ENCODE data around the gene OR5AN1. TPM values are rescaled to one million over a fixed set of nuclear protein-coding genes. Genes with fewer than 3 reads are reported as not detected.
"Not testable (repeated sequence)": the region's sequence is repeated elsewhere in the genome, so short reads cannot be mapped to it uniquely, and the experiment has no call there.

The OR5AN1 gene
- polyA plus RNA-seq (2011; rRNA removed) (not detected in 2 replicates), polyA minus RNA-seq (2011; rRNA and poly(A)+ RNA removed) (not detected in 2 replicates)

GRCh38 chr11:59358595-59358994, at the start of gene OR5AN1:
Gene OR5AN1, plus strand, starts transcription at chr11:59358895. Its CDS starts 5,564 bp downstream, at chr11:59364459.
- no peak for DNase-seq (ENCODE audit: low read depth, low spot score)
- Histone ChIP-seq H3K9me3 (ENCODE audit: control insufficient read depth, insufficient read depth, low read length) (no peaks in the 10 kb centered on the region), H3K4me3 (ENCODE audit: low read depth, low read length) (no peak within 1 kb of the TSS), H3K27me3 (ENCODE audit: control insufficient read depth, insufficient read depth, low read length) (no peaks in the 10 kb centered on the region), H3K27ac (ENCODE audit: low read depth, low read length) (no peak within 1 kb of the TSS)
- CTCF ChIA-PET = no interaction called here
- POLR2A ChIA-PET = no interaction called here
- TF ChIP-seq CTCF (IDR thresholded peaks at IDR 0.05; ENCODE audit: low read depth, low read length) = no peak

GRCh38 chr11:59335001-59335400, 23.7 kb upstream of the OR5AN1 start:
- no peaks in the 10 kb centered on the region for H3K9me3 ChIP-seq (ENCODE audit: control insufficient read depth, insufficient read depth, low read length)
- TF ChIP-seq CTCF (IDR thresholded peaks at IDR 0.05; ENCODE audit: low read depth, low read length) = no peak
- DNase-seq (ENCODE audit: low read depth, low spot score) = no peak
- peaks cover 2% of the 10 kb centered on the region for H3K27me3 ChIP-seq (ENCODE audit: control insufficient read depth, insufficient read depth, low read length)
- ChIA-PET POLR2A (no interaction called here), CTCF (no interaction called here)
- H3K27ac ChIP-seq (ENCODE audit: low read depth, low read length) = no peak overlapping the region
- no peak overlapping the region for H3K4me3 ChIP-seq (ENCODE audit: low read depth, low read length)

- DNase-seq (ENCODE audit: low read depth, low spot score) = no peak
Observed at GRCh38 chr11:59336176-59336575, 22.5 kb upstream of the OR5AN1 start.

GRCh38 chr11:59336931-59337330, 21.8 kb upstream of the OR5AN1 start:
- Histone ChIP-seq H3K4me3 (ENCODE audit: low read depth, low read length) (no peak overlapping the region), H3K27me3 (ENCODE audit: control insufficient read depth, insufficient read depth, low read length) (peaks cover 2% of the 10 kb centered on the region), H3K27ac (ENCODE audit: low read depth, low read length) (no peak overlapping the region), H3K9me3 (ENCODE audit: control insufficient read depth, insufficient read depth, low read length) (no peaks in the 10 kb centered on the region)
- ChIA-PET POLR2A (no interaction called here), CTCF (no interaction called here)
- no peak for TF ChIP-seq CTCF (IDR thresholded peaks at IDR 0.05; ENCODE audit: low read depth, low read length)
- no peak for DNase-seq (ENCODE audit: low read depth, low spot score)

More at GRCh38 chr11:59336176-59336575, 22.5 kb upstream of the OR5AN1 start:
- Histone ChIP-seq H3K27me3 (ENCODE audit: control insufficient read depth, insufficient read depth, low read length) (peaks cover 2% of the 10 kb centered on the region), H3K27ac (ENCODE audit: low read depth, low read length) (no peak overlapping the region), H3K9me3 (ENCODE audit: control insufficient read depth, insufficient read depth, low read length) (no peaks in the 10 kb centered on the region), H3K4me3 (ENCODE audit: low read depth, low read length) (no peak overlapping the region)
- no peak for TF ChIP-seq CTCF (IDR thresholded peaks at IDR 0.05; ENCODE audit: low read depth, low read length)
- ChIA-PET CTCF (no interaction called here), POLR2A (no interaction called here)

GRCh38 chr11:59349657-59350056, 9.0 kb upstream of the OR5AN1 start:
- H3K27ac ChIP-seq (ENCODE audit: low read depth, low read length); H3K4me3 ChIP-seq (ENCODE audit: low read depth, low read length); DNase-seq (ENCODE audit: low read depth, low spot score); H3K9me3 ChIP-seq (ENCODE audit: control insufficient read depth, insufficient read depth, low read length); POLR2A ChIA-PET; H3K27me3 ChIP-seq (ENCODE audit: control insufficient read depth, insufficient read depth, low read length); CTCF ChIA-PET: not testable (repeated sequence)

- ChIA-PET POLR2A (no interaction called here), CTCF (no interaction called here)
- no peaks in the 10 kb centered on the region for H3K27me3 ChIP-seq (ENCODE audit: control insufficient read depth, insufficient read depth, low read length)
Observed at GRCh38 chr11:59355226-59355625, 3.5 kb upstream of the OR5AN1 start.

More at GRCh38 chr11:59355226-59355625, 3.5 kb upstream of the OR5AN1 start:
- Histone ChIP-seq H3K9me3 (ENCODE audit: control insufficient read depth, insufficient read depth, low read length) (no peaks in the 10 kb centered on the region), H3K4me3 (ENCODE audit: low read depth, low read length) (no peak overlapping the region), H3K27ac (ENCODE audit: low read depth, low read length) (no peak overlapping the region)
- no peak for TF ChIP-seq CTCF (IDR thresholded peaks at IDR 0.05; ENCODE audit: low read depth, low read length)
- no peak for DNase-seq (ENCODE audit: low read depth, low spot score)
